ENCODE measurements around the gene ARHGAP5.

- no peak for TF ChIP-seq CTCF (IDR thresholded peaks at IDR 0.05)
- TF ChIP-seq POLR2A (IDR thresholded peaks at IDR 0.05): no peak
Observed at GRCh38 chr14:32150392-32150791, 73.3 kb downstream of the ARHGAP5 start.
